ENCODE data around the gene ZSCAN21. TPM values are rescaled to one million over a fixed set of nuclear protein-coding genes. Genes with fewer than 3 reads are reported as not detected.

The ZSCAN21 gene
- total and polyA plus RNA-seq, 10 of the 15 experiments (the other 5 are each of a cell fraction or from before 2014, with no cell fraction given) = 1.9 to 9.6 (median 7.1) TPM

GRCh38 chr7:100034871-100035510 is 14.6 kb upstream of the ZSCAN21 start:
- TF ChIP-seq ELK1 (IDR thresholded peaks at IDR 0.05; ENCODE audit: low read depth, low read length) = no peak
- no peak for TF ChIP-seq POLR2AphosphoS2 (IDR thresholded peaks at IDR 0.05; ENCODE audit: low read depth, low read length)
- no peak for TF ChIP-seq SRF (IDR thresholded peaks at IDR 0.05; ENCODE audit: low read depth in 2 of 2, low read length in 2 of 2)
- no peak for TF ChIP-seq ZBTB33 (IDR thresholded peaks at IDR 0.05)
- RAD21 ChIA-PET (ENCODE audit: unreplicated experiment) = no interaction called here
- Histone ChIP-seq H3K27me3 (replicated peaks in 1 of 2; ENCODE audit: control insufficient read depth in 2 of 2, insufficient read depth in 2 of 2, low read length in 1 of 2) (no peaks in the 10 kb centered on the region), H2AFZ (ENCODE audit: control insufficient read depth, low read depth, low read length) (no peak overlapping the region), H4K20me1 (ENCODE audit: control insufficient read depth, insufficient read depth) (no peaks in the 10 kb centered on the region), H3K4me3 (no peak overlapping the region), H3K4me2 (ENCODE audit: control insufficient read depth, insufficient read depth) (no peak overlapping the region), H3K36me3 (ENCODE audit: control insufficient read depth in 2 of 2, insufficient read depth in 2 of 2, low read length in 1 of 2) (peaks cover 0 to 23% of the 10 kb centered on the region in 2 experiments; a peak in 2 of 4 replicates), H3K9me3 (replicated peaks; ENCODE audit: control insufficient read depth, insufficient read depth, low read length) (no peaks in the 10 kb centered on the region), H3K79me2 (ENCODE audit: control insufficient read depth, insufficient read depth, low read length) (no peaks in the 10 kb centered on the region), H3K9ac (ENCODE audit: control insufficient read depth, insufficient read depth, low read length) (no peak overlapping the region), H3K27ac (ENCODE audit: control insufficient read depth, insufficient read depth) (no peak overlapping the region), H3K4me1 (ENCODE audit: control insufficient read depth, insufficient read depth, low read length) (no peaks in the 10 kb centered on the region)
- ATAC-seq (no peak), DNase-seq (ENCODE audit: low read depth, low spot score) (no peak), FAIRE-seq (no peak)
- SMC1A ChIA-PET (ENCODE audit: uncharacterized antibody, unreplicated experiment) = no interaction called here
- POLR2A ChIA-PET = interaction anchor here (0.6 kb wide), 1 partner anchor 10 kb away, joined by 6 read pairs; no protein-coding TSS in a partner anchor
- CTCF ChIA-PET = no interaction called here
- in situ Hi-C loops (cut with MboI) (no loop called here), intact Hi-C loops (cut with micrococcal nuclease; ENCODE audit: unreplicated experiment) (no loop called here)
- 93% methylated on average over 8 of the region's 8 CpGs for WGBS (ENCODE audit: insufficient coverage, insufficient replicate concordance, low lambda C conversion rate, missing lambda C conversion rate)
- BruUV-seq (replicated peaks) = no TSS peak

All from GM12878 (cell line).